ENCODE results near the gene PLXNA2. TPM values are rescaled to one million over a fixed set of nuclear protein-coding genes. Genes with fewer than 3 reads are reported as not detected.

PLXNA2 gene
- total and polyA plus RNA-seq, 2 of the 8 experiments (the other 6 are each of a cell fraction or from before 2014, with no cell fraction given): 0.33 to 1.5 TPM

GRCh38 chr1:208129060-208129459 lies 115.1 kb downstream of the PLXNA2 start:
- 42% methylated on average over 1 of the region's 1 CpG; no CpG with 5 or more reads in 1 of the 2 experiments for WGBS, 2 experiments (ENCODE audit: extremely low coverage in 1 of 2, insufficient coverage in 1 of 2, insufficient read length in 1 of 2, insufficient replicate concordance in 2 of 2, low coverage in 1 of 2, low lambda C conversion rate in 2 of 2, missing lambda C conversion rate in 1 of 2)
- Histone ChIP-seq H2BK120ac (replicated peaks; ENCODE audit: low read depth, low read length) (no peak overlapping the region), H3K4me3 (ENCODE audit: extremely low read depth in 1 of 4, insufficient read depth in 2 of 4, low read depth in 3 of 4, low read length in 4 of 4) (no peak overlapping the region), H3K9me3 (ENCODE audit: insufficient read depth in 2 of 2, low read depth in 1 of 2, low read length in 1 of 2) (no peaks in the 10 kb centered on the region), H2AFZ (ENCODE audit: low read length) (no peak overlapping the region), H3K79me1 (ENCODE audit: low read depth, low read length) (no peaks in the 10 kb centered on the region), H4K8ac (ENCODE audit: extremely low read depth, insufficient read depth, low read length) (no peak overlapping the region), H3K23me2 (ENCODE audit: low read depth, low read length) (no peaks in the 10 kb centered on the region), H4K5ac (ENCODE audit: insufficient read length, low read depth, low read length) (no peak overlapping the region), H2BK12ac (ENCODE audit: low read depth, low read length) (no peak overlapping the region), H3K9ac (replicated peaks in 1 of 4; ENCODE audit: extremely low read depth in 1 of 4, low read depth in 3 of 4, low read length in 3 of 4) (no peak overlapping the region), H3K56ac (replicated peaks; ENCODE audit: insufficient read length, low read depth, low read length) (no peak overlapping the region), H3K4ac (replicated peaks; ENCODE audit: insufficient read length, low read depth, low read length) (no peak overlapping the region), H3K4me2 (ENCODE audit: insufficient read depth in 1 of 2, low read depth in 2 of 2, low read length in 2 of 2) (no peak overlapping the region), H3K14ac (ENCODE audit: insufficient read length) (no peak overlapping the region), H2AK5ac (ENCODE audit: low read depth, low read length) (no peak overlapping the region), H4K20me1 (replicated peaks in 1 of 2; ENCODE audit: control insufficient read depth in 1 of 2, insufficient read depth in 2 of 2, low read length in 2 of 2) (no peaks in the 10 kb centered on the region), H3K27me3 (replicated peaks in 1 of 4; ENCODE audit: control insufficient read depth in 3 of 4, extremely low read depth in 1 of 4, insufficient read depth in 3 of 4, low read length in 3 of 4) (peaks cover 0 to 10% (median 4%) of the 10 kb centered on the region in 4 experiments; a peak in 2 of 7 replicates), H2BK20ac (ENCODE audit: low read length) (no peak overlapping the region), H3K36me3 (ENCODE audit: control insufficient read depth in 2 of 4, insufficient read depth in 4 of 4, low read length in 3 of 4) (no peaks in the 10 kb centered on the region), H2BK15ac (ENCODE audit: low read length) (0 out of 2 replicates have a peak overlapping the region, but pooled peaks have one; percentile 40), H3K79me2 (ENCODE audit: control insufficient read depth in 1 of 2, insufficient read depth in 2 of 2, low read length in 2 of 2) (no peaks in the 10 kb centered on the region), H3K23ac (ENCODE audit: insufficient read length) (no peak overlapping the region), H2BK5ac (ENCODE audit: low read depth, low read length) (no peak overlapping the region), H3K18ac (ENCODE audit: extremely low read depth, low read length) (no peak overlapping the region), H3K4me1 (replicated peaks in 1 of 4; ENCODE audit: control insufficient read depth in 3 of 4, insufficient read depth in 4 of 4, low read length in 3 of 4) (peaks cover 6 to 13% (median 9%) of the 10 kb centered on the region in 4 experiments; a peak in 6 of 7 replicates), H3K27ac (ENCODE audit: low read depth, low read length) (no peak overlapping the region), H4K91ac (replicated peaks; ENCODE audit: insufficient read length, low read length) (no peak overlapping the region)
- POLR2A ChIA-PET (ENCODE audit: partially characterized antibody): interaction anchor here (1.7 kb wide), 1 partner anchor 9 kb away, joined by 4 read pairs; no protein-coding TSS in a partner anchor
- FAIRE-seq (no peak), DNase-seq (ENCODE audit: low read depth in 1 of 2, low spot score in 2 of 2) (no peak)
- CTCF ChIA-PET (ENCODE audit: partially characterized antibody): interaction anchor here (0.9 to 6.8 kb wide), 17 partner anchors 11 to 244 kb away, joined by 3 to 82 read pairs (median 5); no protein-coding TSS in a partner anchor
- no peak for TF ChIP-seq KDM5A (IDR thresholded peaks at IDR 0.05; ENCODE audit: low read length)
- no peak for TF ChIP-seq TEAD4 (IDR thresholded peaks at IDR 0.05; ENCODE audit: low read depth, low read length)
- no peak for TF ChIP-seq RXRA (IDR thresholded peaks at IDR 0.05; ENCODE audit: insufficient read depth, low read depth, low read length)
- no peak for TF ChIP-seq TAF1 (IDR thresholded peaks at IDR 0.05; ENCODE audit: low read depth, low read length)
- no peak for TF ChIP-seq CBX8 (IDR thresholded peaks at IDR 0.05; ENCODE audit: borderline replicate concordance, low read depth, low read length)
- TF ChIP-seq KDM4A (IDR thresholded peaks at IDR 0.05; ENCODE audit: low read depth, low read length, severe bottlenecking): no peak
- no peak for TF ChIP-seq CREB1 (IDR thresholded peaks at IDR 0.05)
- no peak for TF ChIP-seq NRF1 (IDR thresholded peaks at IDR 0.05; ENCODE audit: low read depth, low read length)
- no peak for TF ChIP-seq CHD2 (IDR thresholded peaks at IDR 0.05; ENCODE audit: low read length)
- TF ChIP-seq EP300 (IDR thresholded peaks at IDR 0.05; ENCODE audit: borderline replicate concordance in 1 of 2, low read depth in 2 of 2, low read length in 2 of 2): no peak
- TF ChIP-seq ASH2L (IDR thresholded peaks at IDR 0.05; ENCODE audit: low read length): no peak
- no peak for TF ChIP-seq POLR2A (IDR thresholded peaks at IDR 0.05; ENCODE audit: control extremely low read depth in 1 of 2, low read depth in 2 of 2, low read length in 2 of 2)
- TF ChIP-seq BCL11A (IDR thresholded peaks at IDR 0.05; ENCODE audit: low read depth in 2 of 2, low read length in 2 of 2): no peak
- TF ChIP-seq MAFK (IDR thresholded peaks at IDR 0.05; ENCODE audit: low read depth, low read length): no peak
- TF ChIP-seq EGR1 (IDR thresholded peaks at IDR 0.05; ENCODE audit: borderline replicate concordance, low read depth, low read length): no peak
- no peak for TF ChIP-seq JUN (IDR thresholded peaks at IDR 0.05; ENCODE audit: low read depth, low read length)
